ENCODE data around the gene MACROD2. TPM values are rescaled to one million over a fixed set of nuclear protein-coding genes. Genes with fewer than 3 reads are reported as not detected.

Gene MACROD2
- total RNA-seq, 4 donors from 2014 or later, result 1.8 to 4.8 (median 2.9) TPM

- Histone ChIP-seq H3K27ac (no peak overlapping the region), H3K4me1 (no peaks in the 10 kb centered on the region), H3K4me3 (no peak overlapping the region), H3K9me3 (no peaks in the 10 kb centered on the region), H3K36me3 (no peaks in the 10 kb centered on the region), H3K27me3 (no peaks in the 10 kb centered on the region)
- no peak for DNase-seq
- no peak for TF ChIP-seq POLR2A (IDR thresholded peaks at IDR 0.05)
- intact Hi-C loops (cut with DNase I), result no loop called here
- 78 to 88% methylated on average over 2 of the region's 2 CpGs for WGBS, 2 donors
Observed at GRCh38 chr20:14507711-14508110, 512.4 kb downstream of the MACROD2 start.

GRCh38 chr20:14510341-14510740, 515.0 kb downstream of the MACROD2 start:
- H3K27me3 ChIP-seq, result no peaks in the 10 kb centered on the region
- H3K4me3 ChIP-seq, result no peak overlapping the region
- DNase-seq, result no peak
- H3K36me3 ChIP-seq, result no peaks in the 10 kb centered on the region
- no peaks in the 10 kb centered on the region for H3K4me1 ChIP-seq
- intact Hi-C loops (cut with DNase I), result no loop called here
- H3K9me3 ChIP-seq, result no peaks in the 10 kb centered on the region
- H3K27ac ChIP-seq, result no peak overlapping the region
- WGBS, 2 donors, result 40 to 61% methylated on average over 1 of the region's 1 CpG
- TF ChIP-seq CTCF (IDR thresholded peaks at IDR 0.05) (no peak), POLR2A (IDR thresholded peaks at IDR 0.05) (no peak)

- H3K27me3 ChIP-seq, result no peaks in the 10 kb centered on the region
- no peak overlapping the region for H3K4me3 ChIP-seq
- intact Hi-C loops (cut with DNase I), result no loop called here
- no peaks in the 10 kb centered on the region for H3K36me3 ChIP-seq
- 0 to 3% methylated on average over 2 of the region's 2 CpGs for WGBS, 2 donors
- no peak for DNase-seq
- no peaks in the 10 kb centered on the region for H3K9me3 ChIP-seq
- H3K4me1 ChIP-seq, result no peaks in the 10 kb centered on the region
- no peak overlapping the region for H3K27ac ChIP-seq
- TF ChIP-seq POLR2A (IDR thresholded peaks at IDR 0.05) (no peak), CTCF (IDR thresholded peaks at IDR 0.05) (no peak)
Observed at GRCh38 chr20:14512839-14513238, 517.5 kb downstream of the MACROD2 start.

GRCh38 chr20:14518648-14519047, 523.3 kb downstream of the MACROD2 start:
- no peak for TF ChIP-seq CTCF (IDR thresholded peaks at IDR 0.05)
- TF ChIP-seq POLR2A (IDR thresholded peaks at IDR 0.05), result no peak
- DNase-seq, result no peak
- no peaks in the 10 kb centered on the region for H3K36me3 ChIP-seq
- intact Hi-C loops (cut with DNase I), result no loop called here
- H3K4me1 ChIP-seq, result peaks cover 0 to 28% (median 4%) of the 10 kb centered on the region in 3 donors
- no peaks in the 10 kb centered on the region for H3K9me3 ChIP-seq
- 39 to 68% methylated on average over 1 of the region's 1 CpG for WGBS, 2 donors
- H3K27ac ChIP-seq, result peak overlapping the region in 2 of 4 donors; percentile 7 to 40
- no peak overlapping the region for H3K4me3 ChIP-seq
- no peaks in the 10 kb centered on the region for H3K27me3 ChIP-seq

GRCh38 chr20:14521016-14521415, 525.7 kb downstream of the MACROD2 start:
- H3K27me3 ChIP-seq, result no peaks in the 10 kb centered on the region
- H3K36me3 ChIP-seq, result no peaks in the 10 kb centered on the region
- no peak overlapping the region for H3K4me3 ChIP-seq
- H3K27ac ChIP-seq, result no peak overlapping the region
- H3K9me3 ChIP-seq, result no peaks in the 10 kb centered on the region
- peaks cover 0 to 29% (median 4%) of the 10 kb centered on the region in 3 donors for H3K4me1 ChIP-seq
- intact Hi-C loops (cut with DNase I), result no loop called here
- TF ChIP-seq POLR2A (IDR thresholded peaks at IDR 0.05) (no peak), CTCF (IDR thresholded peaks at IDR 0.05) (no peak)
- no peak for DNase-seq

GRCh38 chr20:14521436-14521835, 526.1 kb downstream of the MACROD2 start:
- 31 to 35% methylated on average over 1 of the region's 1 CpG for WGBS, 2 donors
- TF ChIP-seq POLR2A (IDR thresholded peaks at IDR 0.05) (no peak), CTCF (IDR thresholded peaks at IDR 0.05) (no peak)
- no peak for DNase-seq
- intact Hi-C loops (cut with DNase I), result no loop called here
- H3K4me3 ChIP-seq, result no peak overlapping the region
- peaks cover 0 to 29% (median 4%) of the 10 kb centered on the region in 3 donors for H3K4me1 ChIP-seq
- peak overlapping the region in 1 of 4 donors; percentile 60 for H3K27ac ChIP-seq
- H3K27me3 ChIP-seq, result no peaks in the 10 kb centered on the region
- H3K9me3 ChIP-seq, result no peaks in the 10 kb centered on the region
- H3K36me3 ChIP-seq, result no peaks in the 10 kb centered on the region
